CD4-positive, alpha-beta T cell treated with Interleukin-10 for 1 hour (primary cell): ENCODE results near the gene CD302.
"Not testable (repeated sequence)": the region's sequence is repeated elsewhere in the genome, so short reads cannot be mapped to it uniquely, and the experiment has no call there.

Experiments used
- DNase-seq: peaks from one replicate; pipeline ENCODE4 v3.0.0-alpha.2; 2020

Gene CD302

GRCh38 chr2:159744363-159744762 is 53.6 kb downstream of the CD302 start:
- no peak for DNase-seq

GRCh38 chr2:159742846-159743245 is 55.2 kb downstream of the CD302 start:
- no peak for DNase-seq

- no peak for DNase-seq
Observed at GRCh38 chr2:159738509-159739390, 59.3 kb downstream of the CD302 start.

- DNase-seq: no peak
Observed at GRCh38 chr2:159737917-159738296, 60.1 kb downstream of the CD302 start.

- DNase-seq: no peak
Observed at GRCh38 chr2:159737292-159737916, 60.6 kb downstream of the CD302 start.

- DNase-seq: no peak
Observed at GRCh38 chr2:159736048-159736447, 62.0 kb downstream of the CD302 start.

- DNase-seq: no peak
Observed at GRCh38 chr2:159735648-159736047, 62.4 kb downstream of the CD302 start.

GRCh38 chr2:159728629-159729028 is 69.4 kb downstream of the CD302 start:
- no peak for DNase-seq

- no peak for DNase-seq
Observed at GRCh38 chr2:159725713-159726112, 72.3 kb downstream of the CD302 start.

GRCh38 chr2:159724795-159725572 is 73.0 kb downstream of the CD302 start:
- DNase-seq: not testable (repeated sequence)

- no peak for DNase-seq
Observed at GRCh38 chr2:159722580-159722979, 75.4 kb downstream of the CD302 start.

GRCh38 chr2:159720676-159721075 is 77.3 kb downstream of the CD302 start:
- no peak for DNase-seq
